Measurements from ENCODE around the gene TMEM121.

Gene TMEM121

GRCh38 chr14:105497671-105498429, 28.5 kb upstream of the TMEM121 start:
- no peak for DNase-seq (ENCODE audit: low read depth in 2 of 3, low spot score in 1 of 3)

- DNase-seq (ENCODE audit: low read depth in 2 of 3, low spot score in 1 of 3) = no peak
These were observed 27.7 kb upstream of the TMEM121 start for GRCh38 chr14:105498430-105499255.

GRCh38 chr14:105499256-105500035, 26.9 kb upstream of the TMEM121 start:
- no peak for DNase-seq (ENCODE audit: low read depth in 2 of 3, low spot score in 1 of 3)

- no peak for DNase-seq (ENCODE audit: low read depth in 2 of 3, low spot score in 1 of 3)
These were observed 26.2 kb upstream of the TMEM121 start for GRCh38 chr14:105500036-105500725.

GRCh38 chr14:105500726-105501101, 25.7 kb upstream of the TMEM121 start:
- no peak for DNase-seq (ENCODE audit: low read depth in 2 of 3, low spot score in 1 of 3)

GRCh38 chr14:105501504-105502291, 24.7 kb upstream of the TMEM121 start:
- no peak for DNase-seq (ENCODE audit: low read depth in 2 of 3, low spot score in 1 of 3)

GRCh38 chr14:105502446-105503295, 23.7 kb upstream of the TMEM121 start:
- DNase-seq (ENCODE audit: low read depth in 2 of 3, low spot score in 1 of 3) = no peak

- DNase-seq (ENCODE audit: low read depth in 2 of 3, low spot score in 1 of 3) = no peak
These were observed 23.1 kb upstream of the TMEM121 start for GRCh38 chr14:105503296-105503640.

- DNase-seq (ENCODE audit: low read depth in 2 of 3, low spot score in 1 of 3) = no peak
These were observed 22.3 kb upstream of the TMEM121 start for GRCh38 chr14:105503935-105504692.

- no peak for DNase-seq (ENCODE audit: low read depth in 2 of 3, low spot score in 1 of 3)
These were observed 21.3 kb upstream of the TMEM121 start for GRCh38 chr14:105505101-105505500.

GRCh38 chr14:105507247-105507646, 19.1 kb upstream of the TMEM121 start:
- no peak for DNase-seq (ENCODE audit: low read depth in 2 of 3, low spot score in 1 of 3)

GRCh38 chr14:105508069-105508468, 18.3 kb upstream of the TMEM121 start:
- DNase-seq (ENCODE audit: low read depth in 2 of 3, low spot score in 1 of 3) = no peak

GRCh38 chr14:105508601-105509000, 17.8 kb upstream of the TMEM121 start:
- no peak for DNase-seq (ENCODE audit: low read depth in 2 of 3, low spot score in 1 of 3)

GRCh38 chr14:105517096-105517495, 9.3 kb upstream of the TMEM121 start:
- DNase-seq (ENCODE audit: low read depth in 2 of 3, low spot score in 1 of 3) = no peak

GRCh38 chr14:105519946-105520698, 6.3 kb upstream of the TMEM121 start:
- DNase-seq (ENCODE audit: low read depth in 2 of 3, low spot score in 1 of 3) = no peak

GRCh38 chr14:105525326-105525725, 1.1 kb upstream of the TMEM121 start:
- no peak for DNase-seq (ENCODE audit: low read depth in 2 of 3, low spot score in 1 of 3)

GRCh38 chr14:105526776-105527380, 495 bp downstream of the TMEM121 start:
- DNase-seq (ENCODE audit: low read depth in 2 of 3, low spot score in 1 of 3) = no peak
